Activated CD4-positive, alpha-beta T cell treated with anti-CD3 and anti-CD28 coated beads, Interleukin-2, amount 50 U/mL, for 48 hours (primary cell): Measurements from ENCODE around the gene OXTR.
"Not testable (repeated sequence)": the region's sequence is repeated elsewhere in the genome, so short reads cannot be mapped to it uniquely, and the experiment has no call there.

Experiments used
- DNase-seq, 2 experiments: peaks; one replicate each; pipeline ENCODE4 v3.0.0-alpha.2; 2020

OXTR gene

GRCh38 chr3:8739757-8740504 is 29.5 kb downstream of the OXTR start:
- no peak for DNase-seq

GRCh38 chr3:8738639-8739038 is 30.8 kb downstream of the OXTR start:
- no peak for DNase-seq

GRCh38 chr3:8737823-8738222 is 31.6 kb downstream of the OXTR start:
- DNase-seq = no peak

- no peak for DNase-seq
Observed at GRCh38 chr3:8737301-8737700, 32.1 kb downstream of the OXTR start.

- no peak for DNase-seq
Observed at GRCh38 chr3:8736436-8736835, 33.0 kb downstream of the OXTR start.

- no peak for DNase-seq
Observed at GRCh38 chr3:8734908-8735307, 34.5 kb downstream of the OXTR start.

GRCh38 chr3:8734137-8734878 is 35.1 kb downstream of the OXTR start:
- no peak for DNase-seq

- DNase-seq = no peak
Observed at GRCh38 chr3:8733332-8734094, 35.9 kb downstream of the OXTR start, which contains the start of gene CAV3. CAV3 (plus strand) TSS chr3:8733802; CDS start chr3:8733877, 75 bp downstream.

GRCh38 chr3:8732413-8732812 is 37.0 kb downstream of the OXTR start:
- DNase-seq = no peak

- DNase-seq = no peak
Observed at GRCh38 chr3:8730656-8731055, 38.8 kb downstream of the OXTR start.

- no peak for DNase-seq
Observed at GRCh38 chr3:8729479-8729878, 39.9 kb downstream of the OXTR start.

GRCh38 chr3:8727605-8728512 is 41.6 kb downstream of the OXTR start:
- DNase-seq = no peak

GRCh38 chr3:8724108-8724752 is 45.2 kb downstream of the OXTR start:
- no peak for DNase-seq

- no peak for DNase-seq
Observed at GRCh38 chr3:8723612-8724011, 45.8 kb downstream of the OXTR start.

GRCh38 chr3:8722808-8723207 is 46.6 kb downstream of the OXTR start:
- no peak for DNase-seq

GRCh38 chr3:8715757-8716156 is 53.7 kb downstream of the OXTR start:
- not testable (repeated sequence) for DNase-seq

- no peak for DNase-seq
Observed at GRCh38 chr3:8713901-8714759, 55.3 kb downstream of the OXTR start.

GRCh38 chr3:8712908-8713255 is 56.5 kb downstream of the OXTR start:
- DNase-seq = no peak

- no peak for DNase-seq
Observed at GRCh38 chr3:8712045-8712907, 57.1 kb downstream of the OXTR start.
